AG04450 (cell line): ENCODE data around the gene OSBP2. TPM values are rescaled to one million over a fixed set of nuclear protein-coding genes. Genes with fewer than 3 reads are reported as not detected.

Experiments
- CTCF ChIA-PET: fragments of 300-600, 350-600 bp; formaldehyde crosslinking; extraction: SDS; loops from one replicate; lab custom pipeline; 2022; ENCODE audit warnings: antibody characterized with exemption, inconsistent platforms; lab: Charles Lee
- POLR2A ChIA-PET: fragments of 350-600 bp; formaldehyde crosslinking; extraction: SDS; loops from one replicate; lab custom pipeline; 2021; ENCODE audit warnings: antibody characterized with exemption, inconsistent platforms; lab: Yijun Ruan, JAX
- DNase-seq: peaks from one replicate; pipeline ENCODE4 v3.0.0-alpha.2; 2011; ENCODE audit warnings: low read depth, low spot score
- H3K27ac ChIP-seq: one replicate; pipeline ENCODE4 v1.5.1; 2012; ENCODE audit warnings: low read depth, low read length, control low read depth
- H3K27me3 ChIP-seq: one replicate; pipeline ENCODE4 v1.6.0; 2012; ENCODE audit warnings: low read length; ENCODE audit not compliant: control insufficient read depth, insufficient read depth
- H3K4me3 ChIP-seq: 2 replicates; pipeline ENCODE4 v1.5.1; 2011; ENCODE audit warnings: mild to moderate bottlenecking, low read depth, low read length, control low read depth
- H3K9me3 ChIP-seq: 2 replicates; pipeline ENCODE4 v1.5.1; 2012; ENCODE audit warnings: low read length; ENCODE audit not compliant: control insufficient read depth, insufficient read depth
- CTCF ChIP-seq: IDR thresholded peaks from 2 replicates; pipeline ENCODE4 v1.5.1; 2011; ENCODE audit warnings: low read depth, low read length, control low read depth, inconsistent platforms
- polyA plus RNA-seq: library from polyadenylated mRNA; depleted of rRNA; stranded (reverse); fragments of >200 nt; gene quantifications from 2 replicates; pipeline ENCODE4 v1.2.3, GENCODE V29; 2011

OSBP2 gene
- polyA plus RNA-seq, 1 experiment: 1.8 TPM

DNA sequence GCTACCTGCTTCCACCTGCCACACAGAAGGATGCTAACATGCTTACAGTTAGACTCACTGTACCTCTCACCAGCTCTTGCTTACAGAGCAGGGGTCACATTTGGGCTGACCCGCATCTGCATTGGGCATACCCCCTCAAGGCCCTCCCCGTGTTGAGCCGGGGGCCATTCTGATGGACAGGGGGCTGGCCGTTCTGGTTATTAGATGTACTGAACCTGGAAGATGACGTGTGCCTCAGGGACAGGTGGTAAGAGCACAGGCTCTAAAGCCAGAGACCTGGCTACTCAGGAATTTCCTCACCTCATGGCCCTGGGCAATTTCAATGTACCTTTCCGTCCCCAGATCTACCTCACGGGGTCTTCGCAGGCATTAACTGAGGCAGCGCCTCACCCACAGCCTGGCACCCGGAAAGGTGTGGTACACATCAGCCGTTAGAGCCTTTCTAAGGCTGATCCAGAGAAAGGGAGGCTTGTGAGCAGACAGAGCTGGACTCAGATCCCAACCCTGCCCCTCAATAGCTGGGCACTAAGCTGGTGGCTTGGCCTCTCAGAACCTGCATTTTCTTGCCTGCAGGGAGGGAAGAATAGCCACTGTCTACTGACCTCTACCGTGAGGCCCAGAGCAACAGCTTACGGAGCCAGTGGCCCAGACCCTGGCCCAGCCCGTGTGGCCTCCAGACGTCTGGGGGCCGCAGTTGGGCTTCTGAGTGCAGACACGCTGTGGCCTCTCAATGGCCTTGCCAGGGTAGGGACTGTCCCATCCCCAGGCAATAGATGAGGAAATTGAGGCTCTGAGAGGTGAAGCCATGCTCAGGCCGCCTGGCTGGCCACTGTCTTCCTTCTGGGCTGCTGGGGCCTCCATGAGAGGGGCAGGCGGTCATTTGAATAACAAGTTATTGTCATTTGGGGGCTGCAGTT is 173.3 kb downstream of the OSBP2 start:
- no peak for TF ChIP-seq CTCF
- Histone ChIP-seq H3K4me3 (no peak overlapping the region), H3K9me3 (no peaks in the 10 kb centered on the region), H3K27me3 (no peaks in the 10 kb centered on the region), H3K27ac (no peak overlapping the region)
- ChIA-PET POLR2A (no interaction called here), CTCF (no interaction called here)
- no peak for DNase-seq

DNA sequence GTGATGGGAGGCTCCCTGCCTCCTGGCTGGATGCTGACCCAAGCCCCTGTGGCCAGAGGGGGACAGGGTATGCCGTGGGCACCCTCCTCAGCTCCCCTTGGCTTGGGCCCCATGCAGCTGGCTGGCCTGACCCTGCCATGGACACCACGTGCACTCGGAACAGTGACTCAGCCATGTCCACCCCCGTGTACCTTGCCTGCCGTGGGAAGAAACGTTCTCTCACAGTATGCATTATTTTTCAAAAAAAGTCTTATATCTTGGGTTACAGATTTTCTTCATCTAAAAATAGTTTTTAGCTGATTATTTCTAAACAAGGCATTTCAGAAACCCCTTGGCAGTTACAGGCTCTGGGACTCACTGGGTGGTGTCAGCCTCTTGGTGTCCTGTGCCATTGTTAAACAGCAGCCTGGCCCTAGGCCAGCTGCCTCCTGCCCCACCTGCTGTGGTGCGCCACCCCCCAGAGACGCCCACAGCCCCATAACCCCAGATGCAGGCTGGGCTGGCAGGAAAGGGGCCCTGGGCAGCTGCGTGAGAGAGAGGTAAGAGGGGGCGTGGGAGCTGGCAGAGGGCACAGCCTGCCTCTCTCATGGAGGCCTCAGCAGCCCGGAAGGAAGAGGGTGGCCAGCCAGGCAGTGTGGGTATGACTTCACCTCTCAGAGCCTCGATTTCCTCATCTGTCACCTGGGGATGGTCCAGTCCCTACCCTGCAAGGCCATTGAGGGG is 174.2 kb downstream of the OSBP2 start:
- DNase-seq: no peak
- CTCF ChIA-PET: no interaction called here
- no peak for TF ChIP-seq CTCF
- Histone ChIP-seq H3K4me3 (no peak overlapping the region), H3K27me3 (peaks cover 3% of the 10 kb centered on the region), H3K9me3 (no peaks in the 10 kb centered on the region), H3K27ac (no peak overlapping the region)
- POLR2A ChIA-PET: no interaction called here

GRCh38 chr22:30869667-30870395 is 175.2 kb downstream of the OSBP2 start:
- Histone ChIP-seq H3K9me3 (no peaks in the 10 kb centered on the region), H3K27ac (no peak overlapping the region), H3K27me3 (peaks cover 3% of the 10 kb centered on the region), H3K4me3 (no peak overlapping the region)
- ChIA-PET CTCF (no interaction called here), POLR2A (no interaction called here)
- no peak for TF ChIP-seq CTCF
- no peak for DNase-seq

- ChIA-PET POLR2A (no interaction called here), CTCF (interaction anchor here (0.7 kb wide), 1 partner anchor 20 kb away, joined by 3 read pairs; no protein-coding TSS in a partner anchor)
- TF ChIP-seq CTCF: no peak
- no peak overlapping the region for H3K27ac ChIP-seq
- peaks cover 3% of the 10 kb centered on the region for H3K27me3 ChIP-seq
- no peaks in the 10 kb centered on the region for H3K9me3 ChIP-seq
- DNase-seq: no peak
- H3K4me3 ChIP-seq: no peak overlapping the region
Observed at GRCh38 chr22:30870451-30871345, 176.0 kb downstream of the OSBP2 start.
